Keratinocyte (primary cell): ENCODE data around the gene SLIT3. TPM values are rescaled to one million over a fixed set of nuclear protein-coding genes. Genes with fewer than 3 reads are reported as not detected.

ENCODE experiments used
- DNase-seq: peaks from one replicate; pipeline ENCODE4 v3.0.0-alpha.2; 2011; ENCODE audit warnings: low read depth, missing footprints, low spot score
- FAIRE-seq: peaks from 2 replicates; lab custom pipeline; 2011; peaks lifted over from hg19 to GRCh38; lab: Jason Lieb, UNC
- H2AFZ ChIP-seq: 2 replicates; pipeline ENCODE4 v1.6.0; 2012; ENCODE audit warnings: low read length, control low read depth, inconsistent platforms; ENCODE audit not compliant: control insufficient read depth
- H3K27ac ChIP-seq: 2 replicates; pipeline ENCODE4 v1.5.1; 2011; ENCODE audit warnings: low read length; ENCODE audit not compliant: control insufficient read depth, insufficient read depth
- H3K27me3 ChIP-seq: 3 replicates; pipeline ENCODE4 v1.6.0; 2011; ENCODE audit warnings: low read length; ENCODE audit not compliant: control insufficient read depth, insufficient read depth; ENCODE audit errors: extremely low read depth
- H3K36me3 ChIP-seq, 2 experiments: 2 replicates in 1 of 2; 3 replicates in 1 of 2; pipeline ENCODE4 v1.5.1; 2011; ENCODE audit warnings: low read length in 2 of 2, mild to moderate bottlenecking in 1 of 2; ENCODE audit not compliant: control insufficient read depth in 2 of 2, insufficient read depth in 2 of 2; ENCODE audit errors: extremely low read depth in 1 of 2
- H3K4me1 ChIP-seq: 3 replicates; pipeline ENCODE4 v1.5.1; 2011; ENCODE audit warnings: low read length; ENCODE audit not compliant: control insufficient read depth, insufficient read depth; ENCODE audit errors: extremely low read depth
- H3K4me2 ChIP-seq: 3 replicates; pipeline ENCODE4 v1.6.0; 2011; ENCODE audit warnings: low read depth, low read length; ENCODE audit not compliant: control insufficient read depth, insufficient read depth; ENCODE audit errors: extremely low read depth
- H3K4me3 ChIP-seq, 3 experiments: fragments of 200-600 bp in 1 of 3; sonication (generic) in 1 of 3; 2 replicates in 2 of 3; 3 replicates in 1 of 3; pipeline ENCODE4 v1.5.1; 2011 to 2016; ENCODE audit warnings: low read length in 3 of 3, mild to moderate bottlenecking in 3 of 3, control low read depth in 2 of 3, inconsistent platforms in 1 of 3, low read depth in 1 of 3, mixed read lengths in 1 of 3, mixed run types in 1 of 3, moderate library complexity in 1 of 3; ENCODE audit not compliant: control insufficient read depth in 2 of 3, insufficient read depth in 2 of 3; ENCODE audit errors: extremely low read depth in 1 of 3
- H3K79me2 ChIP-seq: 2 replicates; pipeline ENCODE4 v1.6.0; 2012; ENCODE audit warnings: low read length; ENCODE audit not compliant: control insufficient read depth, insufficient read depth
- H3K9ac ChIP-seq: 3 replicates; pipeline ENCODE4 v1.6.0; 2011; ENCODE audit warnings: low read length; ENCODE audit not compliant: control insufficient read depth, insufficient read depth; ENCODE audit errors: extremely low read depth
- H3K9me1 ChIP-seq: 3 replicates; pipeline ENCODE4 v1.6.0; 2011; ENCODE audit warnings: low read length; ENCODE audit not compliant: control insufficient read depth, insufficient read depth; ENCODE audit errors: extremely low read depth
- H3K9me3 ChIP-seq: 2 replicates; pipeline ENCODE4 v1.5.1; 2012; ENCODE audit warnings: low read depth, low read length; ENCODE audit not compliant: control insufficient read depth
- H4K20me1 ChIP-seq: 3 replicates; pipeline ENCODE4 v1.6.0; 2011; ENCODE audit warnings: low read length; ENCODE audit not compliant: control insufficient read depth, insufficient read depth; ENCODE audit errors: extremely low read depth
- CTCF ChIP-seq, 3 experiments: IDR thresholded peaks in 1 of 3; conservative IDR thresholded peaks in 1 of 3; optimal IDR thresholded peaks in 1 of 3; 2 replicates in 2 of 3; 3 replicates in 1 of 3; pipeline versions ENCODE3 to v1.5.1; 2011; ENCODE audit warnings: low read length in 3 of 3, mild to moderate bottlenecking in 3 of 3, moderate library complexity in 2 of 3, control low read depth in 1 of 3, inconsistent platforms in 1 of 3; ENCODE audit not compliant: insufficient read depth in 2 of 3; ENCODE audit errors: extremely low read depth in 1 of 3
- EZH2 ChIP-seq: IDR thresholded peaks from one replicate; pipeline ENCODE4 v1.6.1; 2012; ENCODE audit warnings: inconsistent platforms, mild to moderate bottlenecking, low read length, moderate library complexity
- dilution Hi-C: fragments of 300-500 bp; cut with MboI; formaldehyde crosslinking; loops from one replicate; pipeline ENCODE4 v1.7.0; 2020; ENCODE audit warnings: low sequenced_read_pairs; ENCODE audit not compliant: extremely low pct_ligation_motif_present
- polyA plus RNA-seq, 5 experiments: library from polyadenylated mRNA; depleted of rRNA in 3 of 5; stranded (reverse) in 3 of 5; stranded (forward) in 1 of 5; unstranded in 1 of 5; fragments of >200 nt; gene quantifications; 1 replicate in 1 of 5; 2 replicates in 3 of 5; 3 replicates in 1 of 5; pipeline versions ENCODE4 v1.2.1 to v1.2.3, GENCODE V29; 2011 to 2012; ENCODE audit warnings: missing spikeins in 2 of 5, low read depth in 1 of 5, low replicate concordance in 1 of 5

Gene SLIT3
- polyA plus RNA-seq, 1 donor (not counting 4 experiments of a cell fraction or from before 2014, with no cell fraction given) = 2.4 TPM

GRCh38 chr5:169104937-169105494, 195.9 kb downstream of the SLIT3 start:
- no peak overlapping the region for H2AFZ ChIP-seq

GRCh38 chr5:169103586-169104181, 197.3 kb downstream of the SLIT3 start:
- H4K20me1 ChIP-seq = no peaks in the 10 kb centered on the region
- no peak overlapping the region for H3K9ac ChIP-seq
- no peaks in the 10 kb centered on the region for H3K36me3 ChIP-seq
- H3K9me1 ChIP-seq = no peaks in the 10 kb centered on the region
- H3K79me2 ChIP-seq = no peaks in the 10 kb centered on the region
- FAIRE-seq = no peak
- H3K4me2 ChIP-seq = no peak overlapping the region
- H3K4me1 ChIP-seq = peaks cover 4% of the 10 kb centered on the region
- no peaks in the 10 kb centered on the region for H3K27me3 ChIP-seq
- no peak overlapping the region for H3K4me3 ChIP-seq
- no peak for DNase-seq
- dilution Hi-C loops = no loop called here
- H3K9me3 ChIP-seq = no peaks in the 10 kb centered on the region
- no peak overlapping the region for H2AFZ ChIP-seq
- TF ChIP-seq CTCF (optimal IDR thresholded peaks at IDR 0.05 in 1 of 3, IDR thresholded peaks at IDR 0.05 in 1 of 3, conservative IDR thresholded peaks at IDR 0.05 in 1 of 3; ENCODE audit: extremely low read depth in 1 of 3, insufficient read depth in 2 of 3, low read length in 3 of 3) (no peak), EZH2 (no peak)
- H3K27ac ChIP-seq = no peak overlapping the region

More at GRCh38 chr5:169104937-169105494, 195.9 kb downstream of the SLIT3 start:
- Histone ChIP-seq H3K27ac (no peak overlapping the region), H3K4me1 (peaks cover 2% of the 10 kb centered on the region), H3K27me3 (no peaks in the 10 kb centered on the region), H3K79me2 (no peaks in the 10 kb centered on the region), H4K20me1 (no peaks in the 10 kb centered on the region), H3K4me3 (no peak overlapping the region), H3K9ac (no peak overlapping the region), H3K36me3 (no peaks in the 10 kb centered on the region), H3K9me1 (no peaks in the 10 kb centered on the region), H3K9me3 (no peaks in the 10 kb centered on the region), H3K4me2 (no peak overlapping the region)
- no peak for TF ChIP-seq EZH2
- TF ChIP-seq CTCF (optimal IDR thresholded peaks at IDR 0.05 in 1 of 3, IDR thresholded peaks at IDR 0.05 in 1 of 3, conservative IDR thresholded peaks at IDR 0.05 in 1 of 3; ENCODE audit: extremely low read depth in 1 of 3, insufficient read depth in 2 of 3, low read length in 3 of 3) = no peak
- dilution Hi-C loops = no loop called here
- FAIRE-seq (no peak), DNase-seq (no peak)
